Stimulated activated effector memory CD8-positive, alpha-beta T cell treated with anti-CD3 and anti-CD28 coated beads, Interleukin-12 subunit alpha, Interleukin-12 subunit beta, amount 100 ng/mL, for 72 hours (primary cell): ENCODE results near the gene TMOD4.
"Not testable (repeated sequence)": the region's sequence is repeated elsewhere in the genome, so short reads cannot be mapped to it uniquely, and the experiment has no call there.

Experiments
- ATAC-seq: fragments of 150-1000 bp; cut with Tn5 transposase; 2 replicates; pipeline ENCODE4 v1.10.0; 2021
- DNase-seq, 2 donors: peaks; one replicate each; pipeline ENCODE4 v3.0.0; 2021 to 2022; ENCODE audit warnings: low spot score in 2 of 2
- H3K27ac Mint-ChIP-seq: one replicate; pipeline ENCODE4 v1.8.0; 2022; ENCODE audit warnings: mild to moderate bottlenecking, mixed read lengths
- H3K36me3 Mint-ChIP-seq: one replicate; pipeline ENCODE4 v1.8.0; 2022; ENCODE audit warnings: mild to moderate bottlenecking, mixed read lengths
- H3K4me1 Mint-ChIP-seq: one replicate; pipeline ENCODE4 v1.8.0; 2022; ENCODE audit warnings: mixed read lengths
- H3K4me3 Mint-ChIP-seq: one replicate; pipeline ENCODE4 v1.8.0; 2022; ENCODE audit warnings: mild to moderate bottlenecking, mixed read lengths
- H3K9me3 Mint-ChIP-seq: one replicate; pipeline ENCODE4 v1.8.0; 2022; ENCODE audit warnings: mixed read lengths

TMOD4 gene

DNA sequence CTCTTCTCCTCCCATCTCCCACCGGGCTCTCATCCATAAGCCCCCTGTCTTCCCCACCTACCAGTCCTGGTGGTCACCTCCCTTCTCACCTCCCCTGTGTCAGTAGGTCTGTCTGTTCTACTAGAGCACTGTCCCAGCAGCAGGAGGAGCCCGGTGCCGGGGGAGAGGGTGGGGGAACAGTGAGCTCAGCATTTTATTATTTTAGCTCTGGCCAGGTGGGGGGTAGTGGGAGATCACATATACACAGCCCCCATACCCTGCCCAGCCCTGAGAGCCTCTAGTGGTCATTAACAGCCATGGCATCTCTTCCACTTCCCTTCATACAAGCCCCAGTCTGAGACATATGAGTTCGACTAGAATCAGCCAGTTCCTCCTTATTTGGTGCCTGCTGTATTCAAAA is at the start of gene TMOD4:
TMOD4 (minus strand) TSS at position 119 of the 400 bp plus-strand sequence. CDS start 1,106 bp downstream, outside the sequence.
- DNase-seq (no peak), ATAC-seq (peak; percentile 58)
- Mint-ChIP-seq H3K36me3 (peaks cover 90% of the 10 kb centered on the region), H3K4me1 (peaks cover 9% of the 10 kb centered on the region), H3K9me3 (no peaks in the 10 kb centered on the region), H3K4me3 (no peak within 1 kb of the TSS), H3K27ac (peak within 1 kb of the TSS; percentile 75)

DNA sequence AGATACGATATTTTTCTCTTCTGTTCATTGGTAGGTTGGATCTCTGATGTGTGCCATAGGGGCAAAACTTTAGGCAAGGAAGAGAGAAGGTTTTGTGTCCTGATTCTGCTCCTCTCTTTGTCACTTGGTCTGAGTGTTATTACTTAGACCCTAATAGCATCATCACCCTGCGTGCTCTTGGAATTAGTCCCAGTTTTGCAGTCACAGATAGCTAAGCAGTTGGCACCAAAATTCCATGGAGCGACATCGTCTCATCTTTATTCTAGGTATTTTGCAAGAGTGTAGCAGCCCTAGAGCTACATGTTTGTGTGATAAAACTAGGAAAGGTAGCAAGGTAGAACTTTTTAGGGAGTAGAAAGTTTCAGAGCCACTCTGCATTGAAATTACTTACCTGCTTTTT is 46.3 kb upstream of the TMOD4 start:
- no peak overlapping the region for H3K4me3 Mint-ChIP-seq
- no peak for DNase-seq
- peaks cover 10% of the 10 kb centered on the region for H3K4me1 Mint-ChIP-seq
- peaks cover 87% of the 10 kb centered on the region for H3K36me3 Mint-ChIP-seq
- no peaks in the 10 kb centered on the region for H3K9me3 Mint-ChIP-seq
- no peak for ATAC-seq
- peak overlapping the region; percentile 34 for H3K27ac Mint-ChIP-seq

DNA sequence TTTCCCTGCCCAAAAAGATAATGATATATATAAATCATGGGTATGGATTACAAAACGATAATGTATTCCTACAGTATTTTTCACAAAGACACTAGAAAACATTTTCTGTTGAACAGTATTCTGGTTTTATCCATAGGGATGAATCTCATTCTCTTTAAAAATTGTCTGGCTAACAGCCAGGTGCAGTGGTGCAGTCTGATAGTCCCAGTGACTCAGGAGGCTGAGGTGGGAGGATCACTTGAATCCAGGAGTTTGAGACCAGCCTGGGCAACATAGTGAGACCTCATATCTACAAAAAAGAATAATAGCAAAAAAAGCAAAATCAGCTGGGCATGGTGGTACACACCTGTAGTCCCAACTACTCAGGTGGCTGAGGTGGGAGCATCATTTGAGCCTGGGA is 45.8 kb upstream of the TMOD4 start:
- peaks cover 87% of the 10 kb centered on the region for H3K36me3 Mint-ChIP-seq
- H3K4me1 Mint-ChIP-seq, result peaks cover 11% of the 10 kb centered on the region
- peak overlapping the region; percentile 34 for H3K27ac Mint-ChIP-seq
- no peak overlapping the region for H3K4me3 Mint-ChIP-seq
- DNase-seq (no peak), ATAC-seq (no peak)
- H3K9me3 Mint-ChIP-seq, result no peaks in the 10 kb centered on the region

DNA sequence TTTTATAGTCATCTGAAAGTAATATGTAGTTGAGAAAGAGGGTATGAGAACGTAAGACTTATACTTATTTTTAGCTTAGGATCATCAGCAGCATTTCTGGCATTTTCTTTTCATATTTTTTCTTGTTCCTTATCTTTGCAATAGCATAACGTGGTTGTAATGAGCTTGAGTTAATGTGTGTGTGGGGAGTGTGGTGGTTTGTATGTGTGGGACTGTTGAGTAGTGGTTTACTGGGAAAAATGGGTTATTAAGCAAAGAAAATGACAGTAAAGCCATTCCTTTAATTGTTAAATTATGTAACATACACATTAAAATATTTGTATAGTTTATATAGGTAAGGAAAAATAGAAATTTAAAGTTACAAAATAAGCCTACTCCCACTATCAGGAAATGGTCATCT is 37.8 kb upstream of the TMOD4 start:
- H3K4me1 Mint-ChIP-seq, result peaks cover 19% of the 10 kb centered on the region
- no peaks in the 10 kb centered on the region for H3K9me3 Mint-ChIP-seq
- DNase-seq (no peak), ATAC-seq (no peak)
- H3K4me3 Mint-ChIP-seq, result no peak overlapping the region
- peaks cover 97% of the 10 kb centered on the region for H3K36me3 Mint-ChIP-seq
- no peak overlapping the region for H3K27ac Mint-ChIP-seq

DNA sequence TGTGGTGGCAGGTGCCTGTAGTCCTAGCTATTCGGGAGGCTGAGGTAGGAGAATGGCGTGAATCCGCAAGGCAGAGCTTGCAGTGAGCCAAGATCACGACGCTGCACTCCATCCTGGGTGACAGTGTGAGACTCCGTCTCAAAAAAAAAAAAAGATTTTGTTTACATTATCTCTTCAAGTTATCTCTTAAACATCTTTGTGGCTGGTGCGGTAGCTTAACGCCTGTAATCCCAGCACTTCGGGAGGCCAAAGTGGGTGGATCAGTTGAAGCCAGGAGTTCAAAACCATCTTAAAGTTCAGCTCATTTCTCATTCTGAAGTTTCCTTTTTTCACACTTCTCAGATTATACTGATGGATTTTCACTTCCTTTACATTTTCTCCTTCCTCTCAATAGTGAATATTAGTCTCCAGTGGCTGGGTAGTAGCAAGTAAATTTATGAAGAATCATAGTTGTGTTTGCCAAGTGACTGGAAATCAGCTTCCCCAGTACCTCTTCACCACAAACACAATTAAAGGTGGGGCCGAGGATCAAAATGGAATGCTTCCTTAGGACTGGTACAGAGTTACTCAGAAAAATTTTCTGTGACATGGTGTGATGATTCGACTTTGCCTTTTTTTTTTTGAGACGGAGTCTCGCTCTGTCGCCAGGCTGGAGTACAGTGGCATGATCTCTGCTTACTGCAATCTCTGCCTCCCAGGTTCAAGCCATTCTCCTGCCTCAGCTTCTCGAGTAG is 36.4 kb upstream of the TMOD4 start:
- H3K9me3 Mint-ChIP-seq, result no peaks in the 10 kb centered on the region
- H3K27ac Mint-ChIP-seq, result peak overlapping the region; percentile 32
- H3K36me3 Mint-ChIP-seq, result peaks cover 98% of the 10 kb centered on the region
- ATAC-seq (no peak), DNase-seq (no peak)
- H3K4me1 Mint-ChIP-seq, result peaks cover 19% of the 10 kb centered on the region
- H3K4me3 Mint-ChIP-seq, result no peak overlapping the region

DNA sequence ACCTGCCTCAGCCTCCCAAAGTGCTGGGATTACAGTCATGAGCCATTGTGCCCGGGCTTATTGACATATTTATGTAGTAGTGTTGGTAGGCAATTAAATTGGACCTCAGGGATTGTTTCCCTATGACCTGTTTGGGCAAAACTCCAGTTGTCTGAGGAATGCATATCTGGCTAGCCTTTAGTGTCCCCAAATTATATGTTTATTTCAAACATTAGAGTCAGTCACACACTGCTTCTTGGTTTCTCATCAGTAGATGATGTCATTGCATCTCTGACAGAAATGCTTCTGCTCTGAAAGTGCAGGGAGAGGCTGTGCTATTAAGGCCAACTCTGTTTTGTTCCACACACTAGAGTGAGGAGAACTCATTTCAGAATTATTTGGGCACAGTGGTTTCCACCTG is 35.0 kb upstream of the TMOD4 start:
- ATAC-seq (no peak), DNase-seq (no peak)
- H3K9me3 Mint-ChIP-seq, result no peaks in the 10 kb centered on the region
- peaks cover 98% of the 10 kb centered on the region for H3K36me3 Mint-ChIP-seq
- peak overlapping the region; percentile 48 for H3K27ac Mint-ChIP-seq
- H3K4me1 Mint-ChIP-seq, result peaks cover 12% of the 10 kb centered on the region
- H3K4me3 Mint-ChIP-seq, result no peak overlapping the region

DNA sequence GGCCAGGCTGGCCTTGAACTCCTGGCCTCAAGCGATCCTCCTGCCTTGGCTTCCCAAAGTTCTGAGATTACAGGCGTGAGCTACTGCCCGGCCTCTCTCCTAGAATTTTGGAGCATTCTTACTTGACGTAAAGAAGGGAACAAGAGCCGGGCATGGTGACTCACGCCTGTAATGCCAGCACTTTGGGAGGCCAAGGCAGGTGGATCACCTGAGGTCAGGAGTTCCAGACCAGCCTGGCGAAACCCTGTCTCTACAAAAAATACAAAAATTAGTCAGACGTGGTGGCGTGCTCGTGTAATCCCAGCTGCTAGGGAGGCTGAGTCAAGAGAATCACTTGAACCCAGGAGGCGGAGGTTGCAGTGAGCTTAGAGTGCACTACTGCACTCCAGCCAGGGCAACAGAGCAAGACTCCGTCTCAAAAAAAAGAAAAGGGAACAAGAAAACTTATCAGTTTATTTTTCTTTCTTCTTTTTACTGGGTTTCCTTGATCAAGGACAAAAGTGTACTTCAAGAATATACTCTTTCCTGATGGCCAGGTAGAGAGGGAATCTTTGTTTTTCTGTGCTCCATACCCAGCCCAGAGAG is 29.7 kb upstream of the TMOD4 start:
- H3K4me1 Mint-ChIP-seq, ATAC-seq, H3K27ac Mint-ChIP-seq: not testable (repeated sequence)

DNA sequence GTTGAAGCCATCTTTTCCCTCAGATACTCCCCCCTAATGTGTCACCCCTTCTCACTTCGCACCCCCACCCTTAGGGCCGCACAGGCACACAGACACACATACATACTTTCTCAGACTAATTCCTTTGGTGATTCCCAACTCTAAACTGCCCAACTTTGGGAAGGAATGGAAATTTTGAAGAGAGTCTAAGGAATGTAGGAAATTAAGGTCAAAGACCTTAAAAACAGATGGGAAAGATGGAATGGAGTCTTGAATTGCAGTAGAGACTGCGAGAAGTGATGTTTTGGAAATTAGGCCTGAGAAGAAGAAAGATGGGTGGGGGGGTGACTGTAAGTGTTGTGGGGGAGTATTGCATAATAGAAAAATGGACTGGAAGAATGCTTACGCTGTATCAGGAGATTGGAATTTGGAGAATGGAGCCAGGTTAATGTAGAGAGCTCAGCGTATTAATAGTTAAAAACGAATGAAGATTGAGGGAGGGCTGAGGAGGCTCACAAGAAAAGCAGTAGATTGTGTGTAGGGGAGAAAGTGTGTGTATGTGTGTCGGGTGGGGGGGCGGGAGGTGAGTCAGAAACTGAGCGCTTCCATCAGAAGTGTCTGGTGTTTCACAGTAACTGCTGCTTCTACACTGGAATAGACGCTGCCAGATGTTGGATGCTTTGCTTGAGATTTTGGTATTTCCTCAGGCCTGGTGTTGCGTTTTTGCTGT is 24.2 kb upstream of the TMOD4 start:
- H3K9me3 Mint-ChIP-seq, result no peaks in the 10 kb centered on the region
- peaks cover 45% of the 10 kb centered on the region for H3K4me1 Mint-ChIP-seq
- peak overlapping the region; percentile 98 for H3K4me3 Mint-ChIP-seq
- H3K27ac Mint-ChIP-seq, result peak overlapping the region; percentile 98
- DNase-seq (no peak), ATAC-seq (peak; percentile 50)
- H3K36me3 Mint-ChIP-seq, result peaks cover 62% of the 10 kb centered on the region

More for the DNA sequence above, 29.7 kb upstream of the TMOD4 start:
- not testable (repeated sequence) for H3K9me3 Mint-ChIP-seq, H3K4me3 Mint-ChIP-seq, DNase-seq
- peaks cover 92% of the 10 kb centered on the region for H3K36me3 Mint-ChIP-seq

DNA sequence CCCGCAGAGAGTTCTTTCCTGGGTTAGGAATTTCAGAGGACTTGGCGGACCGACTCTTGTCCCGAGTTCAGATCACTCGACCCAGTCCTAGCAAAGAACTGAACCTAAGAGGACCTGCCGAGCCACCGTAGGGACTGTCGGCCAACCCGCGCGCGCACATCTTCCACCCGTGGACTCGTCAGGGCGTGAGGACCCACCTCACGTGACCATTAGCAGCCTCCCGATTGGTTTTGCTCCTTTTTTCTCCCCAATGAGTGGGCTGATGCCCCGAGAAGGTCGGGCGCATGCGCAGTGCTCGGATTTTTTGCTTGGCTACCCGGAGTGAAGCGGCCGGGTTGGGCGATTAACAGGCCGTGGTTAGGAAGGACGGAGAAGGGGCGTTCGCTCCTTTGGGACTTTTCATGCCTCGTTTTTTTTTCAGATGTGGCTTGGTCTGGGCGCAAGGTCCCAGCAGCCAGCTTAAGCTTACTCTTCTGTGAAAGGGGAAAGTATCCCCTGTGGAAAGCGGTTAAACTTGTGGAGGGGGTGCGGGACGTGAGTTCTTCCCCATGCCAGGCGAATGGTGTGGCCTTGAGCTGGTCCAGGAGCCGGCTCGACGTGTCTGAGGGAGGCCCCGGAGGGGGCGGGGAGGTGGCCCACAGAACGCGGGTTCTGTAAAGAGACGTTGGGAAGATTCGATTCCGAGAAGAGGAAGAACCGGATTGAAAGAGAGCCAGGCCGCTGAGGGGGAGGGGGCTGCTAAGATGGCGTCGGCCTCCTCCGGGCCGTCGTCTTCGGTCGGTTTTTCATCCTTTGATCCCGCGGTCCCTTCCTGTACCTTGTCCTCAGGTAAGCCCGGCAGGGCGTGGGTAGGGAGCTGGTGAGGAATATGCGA is 22.7 kb upstream of the TMOD4 start, which contains the start of gene PIP5K1A:
PIP5K1A (plus strand) TSS at position 299 of the 874 bp plus-strand sequence; CDS start at position 744, 445 bp downstream.
- Mint-ChIP-seq H3K4me1 (peaks cover 45% of the 10 kb centered on the region), H3K9me3 (no peaks in the 10 kb centered on the region), H3K27ac (peak within 1 kb of the TSS; percentile 98), H3K36me3 (peaks cover 46% of the 10 kb centered on the region), H3K4me3 (peak within 1 kb of the TSS; percentile 98)
- DNase-seq, result peak; percentile 95 to 99
- peak; percentile 95 for ATAC-seq

DNA sequence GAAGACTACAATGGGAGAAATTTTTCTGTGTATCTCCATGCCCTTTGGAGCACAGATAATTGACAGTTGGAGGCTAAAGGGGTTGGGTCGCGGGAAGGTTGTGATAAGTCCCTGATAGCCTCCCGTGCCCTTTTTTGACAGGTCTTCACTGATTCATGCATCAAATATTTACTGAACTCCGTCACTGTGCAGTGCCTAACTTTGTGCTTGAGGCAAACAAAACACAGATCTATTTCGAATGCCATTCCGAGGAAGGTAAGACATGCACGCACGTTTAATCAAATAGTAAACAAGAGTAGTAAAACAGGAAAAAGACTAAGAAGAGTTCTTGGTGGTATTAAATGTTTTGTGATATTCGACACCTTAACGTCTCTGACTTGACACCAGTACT is 22.1 kb upstream of the TMOD4 start:
- Mint-ChIP-seq H3K36me3 (peaks cover 40% of the 10 kb centered on the region), H3K4me3 (peak overlapping the region; percentile 98), H3K9me3 (no peaks in the 10 kb centered on the region), H3K4me1 (peaks cover 45% of the 10 kb centered on the region), H3K27ac (peak overlapping the region; percentile 98)
- DNase-seq (no peak), ATAC-seq (no peak)

DNA sequence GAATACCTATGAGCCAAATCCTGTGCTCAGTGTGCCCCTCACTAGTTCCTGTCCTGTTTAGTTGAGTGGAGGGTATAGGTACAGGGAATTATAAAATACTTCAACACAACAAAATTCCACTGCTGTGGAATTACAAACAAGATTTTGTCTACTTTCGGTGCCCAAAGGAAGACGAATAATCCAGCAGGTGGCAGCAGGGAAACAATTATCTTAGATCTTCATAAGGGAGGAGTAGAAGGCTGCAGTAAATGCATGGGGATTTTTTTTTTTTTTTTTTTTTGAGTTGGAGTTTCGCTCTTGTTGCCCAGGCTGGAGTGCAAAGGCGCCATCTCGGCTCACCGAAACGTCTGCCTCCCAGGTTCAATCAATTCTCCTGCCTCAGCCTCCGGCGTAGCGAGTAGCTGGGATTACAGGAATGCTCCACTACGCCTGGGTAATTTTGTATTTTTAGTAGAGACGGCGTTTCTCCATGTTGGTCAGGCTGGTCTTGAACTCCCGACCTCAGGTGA is 20.6 kb upstream of the TMOD4 start:
- DNase-seq (peak in 1 of 2 donors; percentile 61), ATAC-seq (peak; percentile 12)
- Mint-ChIP-seq H3K36me3 (peaks cover 30% of the 10 kb centered on the region), H3K27ac (peak overlapping the region; percentile 48), H3K9me3 (no peaks in the 10 kb centered on the region), H3K4me3 (no peak overlapping the region), H3K4me1 (peaks cover 36% of the 10 kb centered on the region)

DNA sequence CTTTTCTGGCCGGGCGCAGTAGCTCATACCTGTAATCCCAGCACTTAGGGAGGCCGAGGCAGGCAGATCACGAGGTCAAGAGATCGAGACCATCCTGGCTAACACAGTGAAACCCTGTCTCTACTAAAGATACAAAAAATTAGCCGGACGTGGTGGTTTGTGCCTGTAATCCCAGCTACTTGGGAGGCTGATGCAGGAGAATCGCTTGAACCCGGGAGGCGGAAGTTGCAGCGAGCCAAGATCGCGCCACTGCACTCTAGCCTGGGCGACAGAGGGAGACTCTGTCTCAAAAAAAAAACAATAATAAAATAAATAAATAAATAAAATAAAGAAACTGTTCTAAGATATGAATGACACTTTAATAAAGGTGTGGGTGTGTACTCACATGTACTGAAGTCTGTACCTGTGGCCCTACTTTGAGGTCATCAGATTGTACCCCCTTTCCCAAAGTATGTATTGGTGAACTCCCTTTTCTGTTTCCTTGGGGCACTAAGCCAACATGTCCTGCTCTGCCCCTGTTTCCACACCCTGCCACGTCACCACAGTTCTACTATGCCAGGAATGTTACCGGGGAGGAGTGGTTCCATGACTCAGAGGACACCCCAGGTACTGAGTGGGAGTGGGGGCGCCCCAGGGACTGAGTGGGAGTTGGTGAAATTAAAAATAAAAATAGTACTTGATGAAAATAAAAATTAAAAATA is 19.3 kb upstream of the TMOD4 start:
- H3K27ac Mint-ChIP-seq, ATAC-seq, H3K9me3 Mint-ChIP-seq, H3K4me3 Mint-ChIP-seq, DNase-seq: not testable (repeated sequence)
- H3K36me3 Mint-ChIP-seq, result peaks cover 22% of the 10 kb centered on the region
- H3K4me1 Mint-ChIP-seq, result peaks cover 42% of the 10 kb centered on the region

DNA sequence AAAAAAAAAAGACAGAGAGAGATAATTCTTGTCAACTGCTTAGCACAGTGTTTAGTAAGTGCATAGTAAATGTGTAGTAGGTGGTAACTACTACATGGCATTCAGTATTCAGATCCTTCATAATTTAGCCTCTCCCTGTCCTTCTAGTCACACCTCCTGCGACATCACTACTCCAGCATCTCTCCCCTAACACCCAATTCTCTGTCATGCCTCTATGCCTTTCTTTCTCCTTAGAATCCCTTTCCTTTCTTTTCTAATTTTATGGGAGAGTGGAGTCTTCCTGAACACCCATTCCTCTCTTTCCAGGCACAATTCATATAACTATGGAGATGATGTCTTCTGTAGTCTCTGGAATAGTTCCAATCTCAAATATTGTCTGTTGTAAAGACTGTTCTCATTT is 18.1 kb upstream of the TMOD4 start:
- ATAC-seq, result no peak
- no peak overlapping the region for H3K27ac Mint-ChIP-seq
- H3K4me3 Mint-ChIP-seq, result no peak overlapping the region
- no peak for DNase-seq
- no peaks in the 10 kb centered on the region for H3K9me3 Mint-ChIP-seq
- peaks cover 21% of the 10 kb centered on the region for H3K36me3 Mint-ChIP-seq
- H3K4me1 Mint-ChIP-seq, result peaks cover 37% of the 10 kb centered on the region

DNA sequence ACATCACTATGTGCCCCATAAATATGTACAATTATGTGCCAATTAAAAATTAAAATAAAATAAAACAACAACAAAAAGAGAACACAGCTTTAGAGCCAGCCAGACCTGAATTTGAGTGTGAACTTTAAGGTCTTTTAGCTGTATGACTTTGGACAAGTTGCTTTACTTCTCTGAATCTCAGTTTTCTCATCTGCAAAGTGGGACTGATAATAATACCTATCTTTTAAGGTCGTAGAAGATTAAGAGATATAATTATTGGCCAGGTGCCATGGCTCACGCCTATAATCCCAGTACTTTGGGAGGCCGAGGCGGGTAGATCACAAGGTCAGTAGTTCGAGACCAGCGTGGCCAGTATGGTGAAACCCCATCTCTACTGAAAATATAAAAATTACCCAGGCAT is 17.5 kb upstream of the TMOD4 start:
- peaks cover 16% of the 10 kb centered on the region for H3K36me3 Mint-ChIP-seq

More for the DNA sequence above, 17.5 kb upstream of the TMOD4 start:
- DNase-seq (no peak), ATAC-seq (no peak)
- Mint-ChIP-seq H3K4me3 (no peak overlapping the region), H3K9me3 (no peaks in the 10 kb centered on the region), H3K27ac (no peak overlapping the region), H3K4me1 (peaks cover 37% of the 10 kb centered on the region)
